ENCODE measurements around the gene GJA4. TPM values are rescaled to one million over a fixed set of nuclear protein-coding genes. Genes with fewer than 3 reads are reported as not detected.

GJA4 gene
- total and polyA plus RNA-seq, 2 of the 8 experiments (the other 6 are each of a cell fraction or from before 2014, with no cell fraction given), result 3.2 to 3.9 TPM

DNA sequence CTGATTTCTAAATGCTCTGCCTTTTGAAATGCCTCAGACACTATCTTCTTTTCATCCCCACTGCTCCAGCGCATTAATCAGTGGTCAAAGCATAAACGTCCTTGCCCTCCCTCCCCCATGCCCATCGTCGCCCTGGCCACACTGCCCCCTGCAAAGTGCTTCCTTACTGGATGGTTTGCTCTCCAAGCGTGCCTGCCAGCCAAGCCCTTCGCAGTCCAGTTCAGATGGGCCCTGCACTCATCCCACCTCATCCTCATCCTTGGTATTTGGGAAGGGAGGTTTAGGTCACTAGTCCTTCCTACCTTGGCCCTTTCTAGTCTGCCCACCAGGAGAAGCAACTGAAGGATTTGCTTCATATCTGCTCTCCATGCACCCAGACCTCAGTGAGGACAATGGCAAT lies 3.1 kb downstream of the GJA4 start:
- FAIRE-seq, result no peak

More for the DNA sequence above, 3.1 kb downstream of the GJA4 start:
- Histone ChIP-seq H3K79me1 (ENCODE audit: low read depth, low read length) (no peaks in the 10 kb centered on the region), H4K5ac (ENCODE audit: insufficient read length, low read depth, low read length) (no peak overlapping the region), H2AK5ac (ENCODE audit: low read depth, low read length) (no peak overlapping the region), H4K20me1 (replicated peaks in 1 of 2; ENCODE audit: control insufficient read depth in 1 of 2, insufficient read depth in 2 of 2, low read length in 2 of 2) (no peaks in the 10 kb centered on the region), H2BK120ac (replicated peaks; ENCODE audit: low read depth, low read length) (no peak overlapping the region), H3K79me2 (ENCODE audit: control insufficient read depth in 1 of 2, insufficient read depth in 2 of 2, low read length in 2 of 2) (no peaks in the 10 kb centered on the region), H3K36me3 (ENCODE audit: control insufficient read depth in 2 of 4, insufficient read depth in 4 of 4, low read length in 3 of 4) (no peaks in the 10 kb centered on the region), H3K9me3 (ENCODE audit: insufficient read depth in 2 of 2, low read depth in 1 of 2, low read length in 1 of 2) (no peaks in the 10 kb centered on the region), H3K4me1 (replicated peaks in 1 of 4; ENCODE audit: control insufficient read depth in 3 of 4, insufficient read depth in 4 of 4, low read length in 3 of 4) (peaks cover 0 to 12% (median 7%) of the 10 kb centered on the region in 4 experiments; a peak in 4 of 7 replicates), H2BK15ac (ENCODE audit: low read length) (no peak overlapping the region), H3K4me3 (ENCODE audit: extremely low read depth in 1 of 4, insufficient read depth in 2 of 4, low read depth in 3 of 4, low read length in 4 of 4) (no peak overlapping the region), H3K9ac (replicated peaks in 1 of 4; ENCODE audit: extremely low read depth in 1 of 4, low read depth in 3 of 4, low read length in 3 of 4) (no peak overlapping the region), H3K14ac (ENCODE audit: insufficient read length) (no peak overlapping the region), H3K56ac (replicated peaks; ENCODE audit: insufficient read length, low read depth, low read length) (no peak overlapping the region), H3K23me2 (ENCODE audit: low read depth, low read length) (no peaks in the 10 kb centered on the region; the same call in 1 of the 2 replicates), H4K91ac (replicated peaks; ENCODE audit: insufficient read length, low read length) (peak overlapping the region; percentile 67), H4K8ac (ENCODE audit: extremely low read depth, insufficient read depth, low read length) (no peak overlapping the region), H3K4me2 (ENCODE audit: insufficient read depth in 1 of 2, low read depth in 2 of 2, low read length in 2 of 2) (no peak overlapping the region), H3K23ac (ENCODE audit: insufficient read length) (no peak overlapping the region), H3K27me3 (replicated peaks in 1 of 4; ENCODE audit: control insufficient read depth in 3 of 4, extremely low read depth in 1 of 4, insufficient read depth in 3 of 4, low read length in 3 of 4) (peaks cover 0 to 13% (median 10%) of the 10 kb centered on the region in 4 experiments; a peak in 4 of 7 replicates), H3K18ac (ENCODE audit: extremely low read depth, low read length) (peak overlapping the region; percentile 56; the same call in 1 of the 2 replicates), H3K4ac (replicated peaks; ENCODE audit: insufficient read length, low read depth, low read length) (no peak overlapping the region), H2BK5ac (ENCODE audit: low read depth, low read length) (no peak overlapping the region), H2BK20ac (ENCODE audit: low read length) (no peak overlapping the region; the same call in 1 of the 2 replicates), H2AFZ (ENCODE audit: low read length) (no peak overlapping the region), H2BK12ac (ENCODE audit: low read depth, low read length) (0 out of 2 replicates have a peak overlapping the region, but pooled peaks have one; percentile 56), H3K27ac (ENCODE audit: low read depth, low read length) (no peak overlapping the region)
- DNase-seq (ENCODE audit: low read depth in 1 of 2, low spot score in 2 of 2), result no peak
- ChIA-PET CTCF (ENCODE audit: partially characterized antibody) (interaction anchor here (1.0 to 12.6 kb wide), 4 partner anchors 8 to 71 kb away, joined by 3 to 230 read pairs (median 20); no protein-coding TSS in a partner anchor), POLR2A (ENCODE audit: partially characterized antibody) (interaction anchor here (0.6 to 1.5 kb wide), 4 partner anchors 38 to 71 kb away, joined by 3 to 5 read pairs (median 3); no protein-coding TSS in a partner anchor)
- no peak for TF ChIP-seq TAF7 (optimal IDR thresholded peaks at IDR 0.05; ENCODE audit: borderline replicate concordance, low read depth, low read length)
- 88% methylated on average over 6 of the region's 6 CpGs; no CpG with 5 or more reads in 1 of the 2 experiments for WGBS, 2 experiments (ENCODE audit: extremely low coverage in 1 of 2, insufficient coverage in 1 of 2, insufficient read length in 1 of 2, insufficient replicate concordance in 2 of 2, low coverage in 1 of 2, low lambda C conversion rate in 2 of 2, missing lambda C conversion rate in 1 of 2)
